GM19324 (cell line): ENCODE results near the gene DOCK8.
"Not testable (repeated sequence)": the region's sequence is repeated elsewhere in the genome, so short reads cannot be mapped to it uniquely, and the experiment has no call there.

Source experiments
- ATAC-seq: cut with Tn5 transposase; IDR thresholded peaks from one replicate; pipeline ENCODE4 v1.9.1; 2021; ENCODE audit warnings: mild to moderate bottlenecking, moderate library complexity; ENCODE audit not compliant: unreplicated experiment, low FRiP score

The DOCK8 gene

DNA sequence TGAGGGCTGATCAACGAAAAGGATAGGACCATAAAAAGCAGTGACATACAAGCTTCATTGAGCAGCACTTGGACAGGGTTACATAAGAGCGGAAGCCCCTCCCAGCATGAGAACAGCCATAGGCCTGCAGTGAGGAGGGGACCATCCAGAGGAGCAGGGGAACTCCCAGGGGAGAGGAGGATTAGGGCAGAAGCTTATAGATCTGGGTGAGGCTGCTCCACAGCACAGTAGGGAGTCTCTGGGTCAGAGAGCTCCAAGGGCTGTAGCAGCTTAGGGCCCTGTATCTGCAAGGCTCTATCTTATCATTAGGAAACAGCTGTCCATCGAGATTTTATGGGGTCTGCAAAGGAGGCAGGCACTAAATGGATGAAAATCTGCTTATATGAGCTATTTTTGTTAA lies 186.6 kb downstream of the DOCK8 start:
- no peak for ATAC-seq

DNA sequence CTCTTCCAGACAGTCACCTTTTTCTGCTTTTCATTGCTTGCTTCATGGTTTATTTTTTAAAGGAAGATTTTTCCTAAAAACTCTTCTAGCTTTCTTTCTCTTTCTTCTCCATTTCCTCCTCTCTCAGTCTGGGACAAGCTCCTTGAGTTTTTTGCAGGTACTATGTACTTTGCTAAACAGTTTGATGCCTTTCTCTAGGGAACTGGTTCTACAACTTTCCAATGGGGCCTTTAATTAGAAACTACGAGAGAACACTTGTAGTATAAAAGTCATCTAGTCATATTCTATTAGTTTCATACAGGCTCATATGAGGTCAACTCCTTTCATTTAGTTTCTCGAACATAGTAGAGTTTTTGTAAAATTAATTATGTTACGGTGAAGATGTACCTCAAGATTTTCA lies 189.6 kb downstream of the DOCK8 start:
- no peak for ATAC-seq

DNA sequence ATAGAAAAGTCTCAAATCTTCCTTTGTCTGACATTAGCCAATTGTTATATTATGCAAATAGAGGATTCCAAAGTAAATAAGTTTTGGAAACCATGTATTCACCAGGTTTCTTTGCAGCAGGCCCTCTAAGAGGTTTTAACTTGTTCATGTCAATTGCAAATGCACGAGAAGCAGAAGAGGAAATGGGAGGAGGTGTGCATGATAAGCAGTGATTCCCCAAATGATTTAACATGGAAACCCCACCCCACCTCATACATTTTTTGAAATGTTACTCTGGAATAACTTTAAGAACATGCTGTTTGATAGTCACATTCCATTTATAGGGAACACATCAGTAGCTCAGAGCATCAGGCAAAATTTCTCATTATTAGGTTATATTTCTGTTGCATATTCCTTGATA lies 190.7 kb downstream of the DOCK8 start:
- ATAC-seq = no peak

DNA sequence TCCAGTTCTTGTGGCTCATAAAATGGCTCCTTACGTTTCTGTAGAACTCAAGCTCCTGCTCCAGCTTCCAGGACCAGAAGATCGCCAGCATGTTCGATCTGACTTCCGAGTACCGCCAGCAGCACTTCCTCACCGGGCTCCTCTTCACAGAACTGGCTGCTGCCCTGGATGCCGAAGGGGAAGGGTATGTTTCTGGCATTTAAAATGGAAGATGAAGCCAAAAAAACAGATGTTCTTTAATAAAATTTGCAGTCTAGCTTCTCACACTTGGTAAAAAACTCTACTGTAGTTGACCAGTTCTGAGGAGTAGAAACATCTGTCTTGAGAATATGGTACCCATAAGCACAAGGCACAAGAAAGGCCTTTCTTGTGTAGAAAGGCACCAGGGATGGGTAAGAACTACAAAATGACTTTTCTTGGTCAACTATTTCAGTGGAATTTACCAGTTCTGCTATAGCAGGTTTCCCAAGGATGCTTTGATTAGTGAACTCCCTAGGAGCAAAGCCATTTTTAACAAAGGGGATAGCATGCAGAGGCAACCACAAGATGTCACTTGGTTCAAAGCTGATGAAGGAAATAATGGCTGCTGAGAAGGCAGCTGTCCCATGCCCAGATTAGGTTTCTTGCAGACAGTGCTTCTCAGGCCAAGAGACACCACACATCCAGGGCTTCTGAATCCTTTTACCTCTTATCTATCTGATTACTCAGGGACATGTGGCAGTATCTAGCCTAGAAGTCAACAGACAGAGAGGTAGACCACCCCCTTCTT lies 192.4 kb downstream of the DOCK8 start:
- no peak for ATAC-seq

DNA sequence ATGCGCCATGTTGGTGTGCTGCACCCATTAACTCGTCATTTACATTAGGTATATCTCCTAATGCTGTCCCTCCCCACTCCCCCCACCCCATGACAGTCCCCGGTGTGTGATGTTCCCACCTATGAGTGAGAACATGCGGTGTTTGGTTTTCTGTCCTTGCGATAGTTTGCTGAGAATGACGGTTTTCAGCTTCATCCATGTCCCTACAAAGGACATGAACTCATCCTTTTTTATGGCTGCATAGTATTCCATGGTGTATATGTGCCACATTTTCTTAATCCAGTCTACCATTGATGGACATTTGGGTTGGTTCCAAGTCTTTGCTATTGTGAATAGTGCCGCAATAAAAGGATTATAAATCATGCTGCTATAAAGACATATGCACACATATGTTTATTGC lies 195.0 kb downstream of the DOCK8 start:
- ATAC-seq = not testable (repeated sequence)

DNA sequence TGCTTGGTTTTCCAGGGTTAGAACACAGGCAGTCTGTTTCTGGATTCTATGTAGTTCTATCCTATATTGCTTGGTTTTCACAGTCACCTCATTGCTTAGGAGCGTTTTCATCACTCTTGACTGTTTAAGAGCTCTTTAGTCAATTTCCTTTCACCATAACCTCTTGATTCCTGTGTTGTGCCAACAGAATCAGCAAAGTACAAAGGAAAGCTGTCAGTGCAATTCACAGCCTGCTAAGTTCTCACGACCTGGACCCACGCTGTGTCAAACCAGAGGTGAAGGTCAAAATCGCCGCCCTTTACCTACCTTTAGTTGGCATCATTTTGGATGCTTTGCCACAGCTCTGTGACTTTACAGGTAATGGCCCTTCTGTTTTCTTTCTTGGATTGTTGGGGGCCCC lies 199.9 kb downstream of the DOCK8 start:
- ATAC-seq = no peak

DNA sequence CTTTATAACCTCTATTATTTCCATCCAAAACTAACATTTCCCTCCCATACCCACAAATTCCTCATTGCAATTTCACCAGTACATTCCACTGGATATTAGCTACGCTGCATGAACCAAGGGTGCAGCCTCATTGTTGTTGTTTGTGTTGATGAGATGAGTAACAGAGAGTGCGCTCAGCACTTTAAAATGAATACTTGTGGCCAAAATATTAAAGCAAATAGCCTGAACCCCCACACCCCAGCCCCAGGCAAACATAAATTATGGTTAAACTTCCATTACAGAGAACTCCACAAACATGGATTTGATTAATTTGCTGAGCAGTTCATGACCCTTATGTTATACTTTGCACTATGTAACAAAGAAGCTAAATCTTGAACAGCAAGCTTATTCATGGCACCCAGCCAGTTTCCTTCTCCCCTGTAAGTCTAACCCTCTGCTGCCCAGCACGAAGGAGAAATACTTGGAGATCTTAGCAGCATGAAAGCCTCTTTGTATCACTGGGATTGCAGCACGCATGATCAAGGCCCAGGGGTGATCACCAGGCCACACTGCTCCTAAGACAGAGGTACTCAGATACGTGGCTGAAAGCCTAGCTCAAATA lies 205.0 kb downstream of the DOCK8 start:
- ATAC-seq = no peak

DNA sequence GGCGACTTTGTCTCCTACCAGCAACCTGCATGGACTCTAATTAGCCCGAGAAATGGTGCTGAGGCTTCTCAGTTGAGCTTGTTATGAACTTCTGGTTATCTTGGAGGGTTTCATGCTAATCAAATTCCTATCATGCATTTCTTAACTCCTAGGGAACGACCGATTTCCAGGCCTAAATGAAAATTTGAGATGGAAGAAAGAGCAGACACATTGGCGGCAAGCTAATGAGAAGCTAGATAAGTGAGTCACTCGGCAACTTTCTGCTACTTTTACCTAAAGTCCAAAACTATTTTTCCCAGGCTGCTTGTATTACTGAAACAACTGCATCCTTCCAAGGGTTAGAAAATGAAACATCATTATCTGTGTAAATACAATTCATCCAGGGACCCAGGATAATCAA lies 207.2 kb downstream of the DOCK8 start:
- ATAC-seq = no peak

DNA sequence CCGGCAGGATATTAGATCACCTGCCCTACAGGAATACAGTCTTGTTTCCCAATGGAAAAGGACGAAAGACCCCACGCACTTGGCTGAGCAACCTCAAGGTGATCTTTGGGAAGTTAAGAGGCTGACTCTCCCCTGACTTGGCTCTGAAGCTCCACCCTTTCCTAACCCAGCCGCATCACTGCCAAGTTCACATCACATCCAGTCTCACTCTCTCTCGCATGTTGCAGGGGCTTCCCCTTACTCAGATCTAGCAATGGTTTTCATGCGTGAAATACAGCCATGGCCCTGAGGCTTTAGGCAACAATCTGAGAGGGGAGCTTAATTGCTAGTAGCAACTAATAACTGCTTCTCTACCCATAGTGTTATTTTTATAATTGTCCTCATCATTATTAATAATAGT lies 211.6 kb downstream of the DOCK8 start:
- ATAC-seq = no peak

DNA sequence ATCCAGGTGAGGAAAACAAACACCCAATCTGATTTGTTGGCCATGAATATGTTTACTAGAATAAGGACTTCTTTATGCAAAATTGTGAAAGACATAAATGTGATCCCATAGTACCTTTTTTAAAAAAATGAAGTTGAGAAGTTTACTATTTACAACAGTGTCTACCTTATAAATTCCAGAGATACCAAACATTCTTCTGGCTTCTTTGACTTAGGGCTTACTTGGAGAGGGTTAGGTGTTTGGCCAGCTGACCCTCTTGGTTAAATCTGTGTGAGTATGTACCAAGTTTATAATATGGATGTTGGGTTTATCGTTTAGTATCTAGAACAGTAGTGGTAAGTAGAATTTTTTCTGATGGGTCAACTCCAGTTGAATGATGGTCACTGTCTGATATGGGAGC lies 212.3 kb downstream of the DOCK8 start:
- no peak for ATAC-seq

DNA sequence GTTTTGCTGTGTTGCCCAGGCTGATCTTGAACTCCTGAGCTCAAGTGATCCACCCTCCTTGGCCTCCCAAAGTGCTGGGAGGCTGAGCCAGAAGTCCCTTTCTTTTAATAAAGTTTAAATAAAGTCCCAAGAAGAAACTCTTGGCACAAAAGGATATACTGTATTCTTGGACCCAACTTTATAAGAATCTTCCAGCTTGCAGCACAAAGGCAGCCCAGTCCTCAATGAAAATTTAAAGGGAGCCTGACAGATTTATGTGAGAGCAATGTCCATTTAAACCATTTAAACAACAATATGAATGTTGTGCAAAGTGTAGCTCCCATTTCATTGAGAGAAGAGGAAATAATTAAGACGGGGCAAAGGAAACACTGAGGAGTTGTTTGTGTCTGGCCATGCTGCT lies 217.0 kb downstream of the DOCK8 start:
- no peak for ATAC-seq

DNA sequence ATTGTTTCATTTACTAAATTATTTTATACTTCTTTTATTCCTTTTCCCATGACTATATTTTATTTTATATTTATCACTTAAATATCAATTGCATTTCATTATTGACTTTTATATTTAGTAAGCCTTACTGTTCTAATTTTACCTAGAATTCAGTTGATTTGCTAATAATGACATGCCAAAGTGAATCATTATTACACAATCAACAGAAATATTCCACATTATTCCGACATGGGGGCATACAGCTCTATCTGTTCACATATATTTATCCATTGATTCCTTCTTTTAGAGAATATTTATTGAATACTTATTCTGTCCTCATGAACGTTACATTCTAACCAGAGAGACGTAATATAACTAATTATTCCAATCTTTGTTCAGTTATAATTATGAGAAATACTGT lies 221.8 kb downstream of the DOCK8 start:
- ATAC-seq = no peak

DNA sequence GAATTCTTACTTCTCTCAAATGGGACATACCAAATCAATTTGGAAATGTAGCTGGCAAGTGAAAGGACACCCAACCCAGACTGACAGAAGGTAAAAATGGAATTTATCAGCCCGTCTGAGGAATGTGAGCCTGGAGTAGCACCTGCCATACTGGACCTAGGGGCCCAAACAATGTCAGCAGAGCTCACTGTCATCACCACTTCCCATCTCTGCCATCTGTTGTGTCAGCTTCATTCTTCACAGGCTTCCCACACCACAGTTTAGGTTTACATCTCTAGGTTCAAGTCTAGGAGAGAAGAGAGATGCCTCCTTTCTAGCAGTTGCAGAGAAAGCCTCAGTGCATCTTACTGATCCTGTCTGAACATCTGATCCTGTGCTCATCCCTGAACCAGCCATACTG lies 222.4 kb downstream of the DOCK8 start:
- no peak for ATAC-seq

DNA sequence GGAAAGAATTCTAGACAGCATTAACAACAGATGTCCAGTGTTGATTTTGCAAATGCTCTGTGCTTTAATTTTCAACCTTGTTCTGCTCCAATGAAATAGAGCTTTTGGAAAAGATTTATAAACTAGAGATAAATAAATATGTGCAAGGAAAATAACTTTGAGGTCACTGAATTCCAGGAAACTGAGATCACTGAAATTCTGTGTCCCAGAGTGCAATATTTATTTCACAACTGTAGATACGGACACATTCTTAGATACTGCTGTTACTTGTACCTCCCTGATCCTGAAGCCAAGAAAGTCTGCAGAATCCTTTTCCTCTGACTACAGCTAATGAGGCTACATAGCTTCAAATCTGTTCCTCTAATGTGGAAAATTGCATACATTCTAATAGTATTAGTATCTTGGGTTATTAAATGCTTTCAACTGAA lies 222.9 kb downstream of the DOCK8 start:
- ATAC-seq = no peak

DNA sequence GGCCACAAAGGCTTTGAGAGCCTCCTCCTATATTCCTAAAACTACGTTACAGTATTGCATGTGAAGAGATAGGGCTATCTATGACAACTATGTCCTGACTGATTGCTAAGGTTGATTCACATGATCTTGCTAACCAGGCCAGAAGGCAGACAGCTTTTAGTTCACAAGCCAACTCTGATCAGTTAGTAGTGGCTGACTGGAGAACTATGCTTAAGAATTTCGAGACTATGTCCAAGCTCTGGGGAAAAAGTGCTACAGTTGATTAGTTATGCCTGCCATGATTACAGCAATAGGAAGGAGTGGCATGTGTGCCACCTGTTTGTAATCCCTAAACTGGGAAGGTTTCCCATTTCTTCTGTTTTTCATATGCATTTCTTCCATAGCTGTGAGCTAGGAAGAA lies 223.4 kb downstream of the DOCK8 start:
- ATAC-seq = no peak

DNA sequence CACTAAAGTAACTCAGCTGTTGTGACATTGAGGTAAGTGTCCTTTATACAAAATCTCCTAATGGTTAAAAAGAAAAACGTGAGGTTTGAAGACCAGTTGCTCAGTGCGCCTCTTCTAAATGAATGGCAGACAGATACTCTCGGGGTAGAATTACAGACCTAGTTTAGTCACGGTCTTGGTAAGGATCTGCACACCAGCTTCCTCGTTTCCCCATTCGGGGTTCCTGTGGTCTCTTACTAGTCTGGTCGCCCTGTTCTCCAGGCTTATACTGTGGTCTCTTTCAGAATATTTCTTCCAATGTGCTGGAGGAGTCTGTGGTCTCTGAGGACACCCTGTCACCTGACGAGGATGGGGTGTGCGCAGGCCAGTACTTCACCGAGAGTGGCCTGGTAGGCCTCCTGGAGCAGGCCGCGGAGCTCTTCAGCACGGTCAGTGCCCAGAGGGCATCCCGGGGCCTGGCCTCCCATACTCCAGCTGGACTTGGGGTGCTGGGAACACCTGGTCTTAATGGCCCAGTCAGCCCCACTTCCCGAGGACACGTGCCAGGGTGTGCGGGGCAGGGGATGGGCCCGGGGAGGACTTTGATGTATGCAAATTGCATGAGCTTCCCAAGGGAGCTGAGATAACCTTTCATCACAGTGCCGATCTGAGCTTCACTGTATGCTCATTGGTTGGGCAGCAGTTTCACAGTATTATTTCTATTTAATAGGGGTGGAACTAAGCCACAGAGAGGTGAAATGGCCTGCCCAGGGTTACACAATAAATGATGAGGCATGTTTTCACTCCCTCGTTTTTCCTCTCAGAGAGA lies 224.5 kb downstream of the DOCK8 start:
- ATAC-seq = no peak

DNA sequence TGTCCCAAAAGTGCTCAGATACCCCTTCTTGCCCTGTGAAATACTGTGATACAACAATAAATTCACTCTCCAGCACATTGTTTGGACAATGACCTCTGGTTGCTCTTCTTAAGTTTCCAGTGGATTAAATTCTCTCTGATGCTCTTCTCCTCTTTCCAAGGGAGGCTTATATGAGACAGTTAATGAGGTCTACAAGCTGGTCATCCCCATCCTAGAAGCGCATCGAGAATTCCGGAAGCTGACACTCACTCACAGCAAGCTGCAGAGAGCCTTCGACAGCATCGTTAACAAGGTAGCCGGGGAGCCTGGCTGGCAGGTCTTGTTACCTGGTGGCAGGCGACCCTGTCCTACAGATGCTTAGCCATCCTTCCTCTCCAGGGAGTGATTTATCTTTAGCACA lies 226.5 kb downstream of the DOCK8 start:
- ATAC-seq = no peak

DNA sequence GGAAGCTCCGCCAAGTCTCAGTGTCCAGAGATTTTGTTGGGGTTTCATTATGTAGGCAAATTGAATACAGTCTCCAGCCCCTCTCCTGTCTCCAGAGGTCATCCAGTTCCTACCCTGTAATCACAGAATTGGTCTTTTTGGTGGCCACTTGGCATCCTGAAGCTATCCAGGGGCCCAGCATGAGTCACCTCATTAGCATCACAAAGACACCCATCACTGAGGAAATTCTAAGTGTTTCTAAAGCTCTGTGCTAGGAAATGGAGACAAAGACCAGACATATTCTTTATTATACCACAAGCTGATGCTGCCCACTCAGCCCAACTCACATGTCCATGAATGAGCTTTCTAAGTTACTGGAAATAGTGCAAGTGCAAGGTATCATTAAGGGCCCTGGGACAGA lies 229.9 kb downstream of the DOCK8 start:
- ATAC-seq = no peak

DNA sequence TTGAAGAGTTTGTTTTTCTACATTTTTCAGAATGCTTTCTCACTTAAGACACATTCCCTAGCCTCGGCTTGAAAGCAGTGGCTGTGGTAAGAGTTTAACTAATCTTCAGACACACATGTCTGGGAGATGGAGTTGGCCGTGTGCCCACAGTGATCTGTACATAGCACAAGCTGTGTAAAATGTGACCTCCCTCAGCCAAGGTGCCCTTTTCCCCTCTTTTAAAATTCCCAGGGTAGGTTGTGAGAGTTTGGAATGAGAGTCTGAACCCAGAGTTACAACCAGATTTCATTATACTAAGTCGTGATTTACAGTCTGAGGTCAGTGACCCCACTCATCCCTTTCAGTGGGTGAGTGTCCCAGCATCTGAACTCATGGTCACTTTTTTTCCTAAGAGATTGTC lies 230.4 kb downstream of the DOCK8 start:
- no peak for ATAC-seq

DNA sequence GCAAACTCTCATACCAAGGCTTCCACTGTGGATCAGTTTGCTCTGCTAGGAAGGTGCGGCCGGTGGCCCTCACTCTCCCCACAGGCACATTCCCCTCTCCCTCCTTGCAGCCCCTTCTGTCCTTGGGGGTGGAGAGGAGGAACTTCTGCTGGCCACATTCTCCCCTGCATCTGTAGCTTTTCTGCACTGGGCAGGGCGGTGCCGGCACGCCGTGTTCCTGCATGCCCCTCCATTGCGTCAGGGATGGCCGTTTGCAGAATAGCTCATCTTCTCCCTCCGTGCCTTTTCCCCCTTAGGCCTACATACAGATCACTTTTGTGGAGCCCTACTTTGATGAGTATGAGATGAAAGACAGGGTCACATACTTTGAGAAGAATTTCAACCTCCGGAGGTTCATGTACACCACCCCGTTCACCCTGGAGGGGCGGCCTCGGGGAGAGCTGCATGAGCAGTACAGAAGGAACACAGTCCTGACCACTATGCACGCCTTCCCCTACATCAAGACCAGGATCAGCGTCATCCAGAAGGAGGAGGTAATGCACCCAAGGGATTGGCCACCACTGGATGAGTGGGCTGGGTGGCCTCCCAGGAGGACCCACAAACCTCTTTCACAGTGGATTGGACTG lies 231.5 kb downstream of the DOCK8 start:
- no peak for ATAC-seq
